IMR-90 (cell line): ENCODE measurements around the gene PPIB.

ENCODE experiments used
- CTCF ChIP-seq: conservative IDR thresholded peaks from 2 replicates; pipeline ENCODE4 v1.5.1; 2012; ENCODE audit warnings: mild to moderate bottlenecking, low read depth, low read length, improper control_type of control experiment
- MAFK ChIP-seq: IDR thresholded peaks from 2 replicates; pipeline ENCODE4 v1.6.1; 2012; ENCODE audit warnings: low read depth, low read length, improper control_type of control experiment
- MXI1 ChIP-seq: IDR thresholded peaks from 2 replicates; pipeline ENCODE4 v1.6.1; 2012; ENCODE audit warnings: low read depth, mild to moderate bottlenecking, low read length, moderate library complexity, borderline replicate concordance
- POLR2A ChIP-seq: IDR thresholded peaks from 2 replicates; pipeline ENCODE4 v1.6.1; 2012; ENCODE audit warnings: mild to moderate bottlenecking, low read depth, low read length
- RAD21 ChIP-seq: IDR thresholded peaks from 2 replicates; pipeline ENCODE4 v1.6.1; 2012; ENCODE audit warnings: low read length, improper control_type of control experiment
- USF2 ChIP-seq: fragments of 150-350 bp; IDR thresholded peaks from 2 replicates; pipeline ENCODE4 v1.6.1; 2017; ENCODE audit warnings: mild to moderate bottlenecking, antibody characterized with exemption, low read length, low read depth

- TF ChIP-seq CTCF: no peak
- no peak for TF ChIP-seq USF2
- no peak for TF ChIP-seq RAD21
- no peak for TF ChIP-seq MAFK
- no peak for TF ChIP-seq MXI1
- TF ChIP-seq POLR2A: no peak
These were observed 32.7 kb downstream of the PPIB start for GRCh38 chr15:64130159-64130558.
